Stimulated activated CD4-positive, alpha-beta T cell treated with anti-CD3 and anti-CD28 coated beads, Interleukin-15, amount 100 ng/mL, for 1 hour (primary cell): Measurements from ENCODE around the gene INO80D.
"Not testable (repeated sequence)": the region's sequence is repeated elsewhere in the genome, so short reads cannot be mapped to it uniquely, and the experiment has no call there.

Experiments
- DNase-seq, 2 donors: peaks; one replicate each; pipeline ENCODE4 v3.0.0-alpha.2; 2020; ENCODE audit warnings: low read depth in 1 of 2, low spot score in 1 of 2

Gene INO80D

GRCh38 chr2:206084870-206085741 is 868 bp downstream of the INO80D start:
- DNase-seq: peak; percentile 22 to 24

DNA sequence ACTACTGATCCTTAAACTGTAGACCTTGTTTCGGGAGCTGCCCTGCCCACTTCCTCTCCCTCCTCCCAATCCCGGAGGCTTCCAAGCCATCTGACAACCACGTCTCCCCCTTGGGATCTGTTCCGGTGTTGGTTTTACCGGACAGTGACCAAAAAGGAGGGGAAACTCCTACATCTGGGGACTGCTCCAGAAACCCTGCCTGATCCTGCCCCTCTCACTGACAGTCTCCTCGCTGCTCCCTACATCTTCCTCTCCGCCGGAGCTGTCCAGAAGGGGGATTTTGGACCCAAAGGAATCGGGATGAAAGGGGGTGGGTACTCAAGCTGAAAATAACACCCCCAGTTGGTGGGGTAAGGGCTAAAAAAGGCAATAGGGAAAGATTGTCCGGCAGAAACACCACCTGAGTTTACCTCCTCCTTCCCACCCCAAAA is 1.5 kb downstream of the INO80D start:
- DNase-seq: no peak

GRCh38 chr2:206083602-206084438 is 2.2 kb downstream of the INO80D start:
- DNase-seq: no peak

- DNase-seq: no peak
Observed at GRCh38 chr2:206082298-206082843, 3.6 kb downstream of the INO80D start.

GRCh38 chr2:206080927-206081326 is 5.0 kb downstream of the INO80D start:
- DNase-seq: no peak

DNA sequence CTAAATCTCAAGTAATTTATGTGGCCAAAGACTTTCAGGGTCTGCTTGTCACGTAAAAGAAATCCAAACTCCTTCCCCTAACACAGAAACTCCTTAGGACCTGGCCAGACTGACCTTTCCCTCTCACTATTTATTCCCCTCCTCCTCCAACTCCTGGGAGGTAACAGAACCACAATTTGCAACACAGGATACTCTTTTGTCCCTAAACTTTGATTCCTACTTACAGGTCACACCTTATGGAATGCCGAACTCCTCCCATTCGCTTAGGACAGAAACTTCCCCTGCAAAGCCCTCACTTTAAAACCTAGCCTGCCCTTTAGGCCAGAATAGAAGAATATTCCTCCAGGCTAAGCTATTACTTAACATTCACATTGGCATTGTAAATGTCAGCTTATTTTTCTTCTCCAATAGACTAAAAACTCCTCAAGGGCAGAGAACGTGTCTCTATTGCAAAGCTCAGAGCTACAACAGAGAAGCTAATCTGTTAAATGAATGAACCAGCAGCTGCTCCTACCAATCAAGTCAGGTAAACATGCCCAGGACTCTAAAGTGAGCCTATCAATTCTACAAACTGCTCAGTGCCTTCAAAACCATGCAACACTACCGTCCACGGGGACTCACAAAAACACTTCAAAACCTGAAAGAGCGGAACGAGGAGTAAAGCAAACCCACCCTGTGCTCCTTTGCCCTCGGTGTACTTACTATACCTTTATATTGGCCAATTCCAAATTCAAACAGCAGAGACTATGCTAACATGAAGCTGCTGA is 6.1 kb downstream of the INO80D start:
- DNase-seq: no peak

DNA sequence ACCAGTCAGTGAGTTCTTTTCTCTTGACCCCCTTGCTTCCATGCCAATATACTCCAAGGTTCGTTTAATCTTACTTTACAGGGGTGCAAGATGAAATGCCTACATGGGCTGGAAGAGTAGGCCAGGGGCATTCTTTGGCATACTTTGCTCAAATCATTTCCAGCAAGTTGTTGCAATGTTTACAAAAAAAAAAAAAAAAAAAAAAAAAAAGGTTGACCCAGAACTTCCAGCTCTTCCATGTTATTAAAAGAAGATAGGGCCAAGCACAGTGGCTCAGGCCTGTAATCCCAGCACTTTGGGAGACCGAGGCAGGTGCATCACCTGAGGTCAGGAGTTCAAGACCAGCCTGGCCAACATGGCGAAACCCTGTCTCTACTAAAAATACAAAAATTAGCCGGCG is 8.1 kb downstream of the INO80D start:
- DNase-seq: not testable (repeated sequence)

GRCh38 chr2:206075113-206075512 is 10.9 kb downstream of the INO80D start:
- DNase-seq: no peak

GRCh38 chr2:206071807-206072206 is 14.2 kb downstream of the INO80D start:
- DNase-seq: no peak

- no peak for DNase-seq
Observed at GRCh38 chr2:206069417-206069816, 16.6 kb downstream of the INO80D start.

DNA sequence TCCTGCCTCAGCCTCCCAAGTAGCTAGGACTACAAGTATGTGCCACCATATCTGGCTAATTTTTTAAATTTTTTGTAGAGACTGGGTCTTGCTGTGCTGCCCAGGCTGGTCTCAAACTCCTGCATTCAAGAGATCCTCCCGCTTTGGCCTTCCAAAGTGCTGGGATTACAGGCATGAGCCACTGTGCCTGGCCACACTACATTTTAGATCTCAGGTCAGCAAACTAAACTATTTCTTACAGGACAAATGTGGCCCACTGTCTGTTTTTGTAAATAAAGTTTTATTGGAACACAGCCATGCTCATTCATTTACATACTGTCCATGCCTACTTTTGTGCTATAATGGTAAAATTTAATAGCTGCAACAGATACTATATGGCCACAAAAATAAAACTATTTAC is 17.8 kb downstream of the INO80D start:
- DNase-seq: no peak

DNA sequence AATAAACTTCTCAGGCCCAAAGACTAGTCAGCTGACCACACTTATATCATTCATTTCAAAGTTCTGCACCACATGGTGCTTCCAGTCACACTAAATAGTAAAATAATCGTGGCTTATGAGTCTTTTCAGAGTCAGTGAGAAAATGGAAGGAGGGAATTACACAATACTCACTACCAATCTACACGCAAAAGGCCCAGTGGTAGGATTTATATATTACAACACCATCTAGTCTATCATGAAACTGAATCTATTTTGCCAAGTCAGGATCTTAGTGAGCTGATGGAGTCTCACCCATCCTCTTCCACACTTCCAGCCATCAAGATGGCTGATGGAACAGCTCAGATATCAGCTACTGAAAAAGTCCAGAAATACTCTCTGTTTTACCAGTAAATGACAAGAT is 21.9 kb downstream of the INO80D start:
- no peak for DNase-seq

GRCh38 chr2:206063635-206064034 is 22.3 kb downstream of the INO80D start:
- no peak for DNase-seq

DNA sequence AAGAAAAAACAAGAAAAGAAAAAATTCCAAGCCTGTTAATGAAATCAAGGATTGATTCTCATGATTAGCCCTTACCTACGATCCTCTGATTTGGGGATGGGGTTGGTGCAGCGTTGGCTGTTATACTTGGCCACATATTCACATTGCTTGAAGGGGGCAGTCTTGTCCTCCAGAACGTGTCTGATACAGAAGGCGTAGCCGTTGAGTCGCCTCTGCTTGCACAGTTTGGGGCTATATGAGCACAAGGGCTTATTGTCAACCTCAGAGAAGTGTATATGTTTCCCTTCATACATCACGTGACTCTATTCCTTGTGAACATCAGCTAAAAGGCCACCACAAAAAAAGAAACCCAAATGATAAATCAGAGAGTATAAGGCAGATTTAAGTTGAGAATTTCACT is 23.2 kb downstream of the INO80D start:
- no peak for DNase-seq

DNA sequence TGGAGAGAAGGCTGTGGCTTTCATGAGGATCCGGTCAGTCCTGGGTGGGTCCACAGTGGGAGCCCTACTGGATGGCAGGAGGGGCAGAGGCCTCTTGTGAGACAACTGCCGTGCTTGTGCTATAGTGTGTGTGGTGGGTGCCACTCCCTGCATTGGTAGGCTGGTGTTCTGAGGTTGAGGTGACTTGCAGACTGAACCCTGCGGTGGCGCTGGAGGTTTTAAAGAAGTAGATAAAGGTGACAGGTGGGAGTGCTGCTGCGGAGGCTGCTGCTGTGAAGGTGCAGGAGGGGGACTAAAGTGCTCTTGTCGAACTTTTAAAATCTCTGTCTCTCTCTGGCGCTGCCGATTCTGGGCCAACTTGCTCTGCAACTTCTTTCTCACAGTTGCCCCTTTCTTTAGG is 29.7 kb downstream of the INO80D start:
- no peak for DNase-seq

DNA sequence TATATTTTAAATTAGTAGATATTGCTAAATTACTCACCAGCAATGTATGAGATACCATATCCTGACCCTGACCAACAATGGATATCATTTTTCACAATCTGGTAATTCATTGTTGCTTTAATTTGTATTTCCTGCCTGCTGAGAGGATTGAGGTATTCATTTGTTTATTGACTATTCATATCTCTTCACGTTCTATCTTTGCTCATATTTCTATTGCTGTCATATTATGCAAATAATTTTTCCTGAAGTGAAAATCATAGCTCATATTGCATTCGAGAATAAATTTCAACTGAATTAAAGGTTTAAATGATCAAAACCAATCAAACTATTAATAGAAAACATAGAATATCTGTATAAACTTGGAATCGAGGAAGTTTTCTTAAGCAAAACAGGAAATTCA is 31.0 kb downstream of the INO80D start:
- DNase-seq: no peak

- DNase-seq: no peak
Observed at GRCh38 chr2:206051912-206052311, 34.1 kb downstream of the INO80D start.

- no peak for DNase-seq
Observed at GRCh38 chr2:206049392-206049791, 36.6 kb downstream of the INO80D start.

- no peak for DNase-seq
Observed at GRCh38 chr2:206045251-206045650, 40.7 kb downstream of the INO80D start.

DNA sequence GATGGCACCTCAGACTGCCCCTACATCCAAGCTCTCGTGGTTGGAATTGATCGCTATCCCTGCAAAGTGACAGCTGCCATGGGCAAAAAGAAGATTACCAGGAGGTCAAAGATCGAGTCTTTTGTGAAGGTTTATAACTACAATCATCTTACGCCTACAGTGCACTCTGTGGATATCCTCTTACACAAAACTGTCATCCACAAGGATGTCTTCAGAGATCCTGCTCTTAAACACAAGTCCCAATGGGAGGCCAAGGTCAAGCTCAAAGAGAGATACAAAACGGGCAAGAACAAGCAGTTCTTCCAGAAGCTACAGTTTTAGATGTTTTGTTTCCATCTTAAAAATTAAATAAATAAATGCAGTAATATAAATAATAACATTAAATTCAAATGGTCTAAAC is 45.4 kb downstream of the INO80D start:
- no peak for DNase-seq

DNA sequence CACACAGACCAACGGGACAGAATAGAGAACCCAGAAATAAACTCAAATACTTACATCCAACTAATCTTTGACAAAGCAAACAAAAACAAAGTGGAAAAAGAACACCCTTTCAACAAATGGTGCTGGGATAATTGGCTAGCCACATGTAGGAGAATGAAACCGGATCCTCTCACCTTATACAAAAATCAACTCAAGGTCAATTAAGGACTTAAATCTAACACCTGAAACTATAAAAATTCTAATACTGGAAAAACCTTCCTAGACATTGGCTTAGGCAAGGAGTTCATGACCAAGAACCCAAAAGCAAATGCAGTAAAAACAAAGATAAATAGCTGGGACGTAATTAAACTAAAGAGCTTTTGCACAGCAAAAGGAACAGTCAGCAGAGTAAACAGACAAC is 50.6 kb downstream of the INO80D start:
- DNase-seq: not testable (repeated sequence)
